ENCODE results near the gene SARDH. TPM values are rescaled to one million over a fixed set of nuclear protein-coding genes. Genes with fewer than 3 reads are reported as not detected.

SARDH gene
- total and polyA plus RNA-seq, 2 donors (not counting 1 experiment from before 2014, with no cell fraction given) = 0.03 to 0.07 TPM

DNA sequence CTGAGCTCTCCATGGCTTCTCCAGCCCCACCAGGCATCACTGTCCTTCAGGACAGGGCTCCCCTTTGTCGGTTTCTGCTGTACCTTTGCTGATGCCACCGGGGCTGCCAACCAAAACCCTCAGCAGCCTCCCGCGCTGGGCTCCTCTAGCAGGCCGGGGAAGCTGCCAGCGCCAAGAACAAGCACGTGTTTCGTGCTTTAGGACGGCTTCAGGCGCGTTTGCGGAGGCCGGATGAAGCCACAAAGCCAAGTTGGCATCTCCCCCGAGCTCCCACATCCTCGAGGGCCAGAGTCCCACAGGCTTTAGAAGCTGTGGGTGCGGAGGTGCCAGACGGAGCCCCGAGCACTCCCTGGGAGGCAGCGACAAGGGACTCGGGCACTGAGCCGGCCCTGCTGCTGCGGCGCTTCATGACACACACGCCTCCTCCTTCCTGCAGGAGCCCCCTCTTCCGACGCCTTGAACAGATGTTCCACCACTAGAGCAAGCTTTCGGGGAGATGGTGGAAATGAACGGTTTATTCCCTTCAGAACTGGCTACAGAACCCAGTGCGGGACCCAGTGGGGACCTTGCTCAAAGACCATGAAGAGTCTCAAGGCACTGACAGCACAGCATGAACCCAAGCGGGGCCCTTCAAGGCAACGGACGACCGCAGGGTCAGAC, 36.7 kb downstream of the SARDH start:
- intact Hi-C loops (cut with micrococcal nuclease) = no loop called here
- H3K27me3 ChIP-seq (replicated peaks in 1 of 4; ENCODE audit: control extremely low read depth in 1 of 4, control insufficient read depth in 3 of 4, insufficient read depth in 4 of 4, low read length in 3 of 4) = peaks cover 0 to 13% (median 6%) of the 10 kb centered on the region in 4 experiments
- H3K27ac ChIP-seq (ENCODE audit: low read length in 2 of 2) = no peak overlapping the region
- H3K4me2 ChIP-seq (replicated peaks; ENCODE audit: low read depth, low read length, poor library complexity, severe bottlenecking) = peak overlapping the region; percentile 74
- H3K9me3 ChIP-seq (ENCODE audit: control extremely low read depth in 1 of 3, control insufficient read depth in 2 of 3, insufficient read depth in 1 of 3, low read length in 2 of 3) = peaks cover 0 to 4% (median 0%) of the 10 kb centered on the region in 3 donors
- H3K79me2 ChIP-seq (ENCODE audit: control insufficient read depth, insufficient read depth, low read length) = no peaks in the 10 kb centered on the region
- Mint-ChIP-seq H3K4me3 (peak overlapping the region; percentile 85), H3K4me1 (peaks cover 29% of the 10 kb centered on the region), H3K9me3 (ENCODE audit: insufficient read depth) (no peaks in the 10 kb centered on the region), H3K27me3 (peaks cover 31% of the 10 kb centered on the region), H3K27ac (peak overlapping the region; percentile 76)
- peak overlapping the region; percentile 31 for H2AFZ ChIP-seq (ENCODE audit: insufficient read depth, low read depth, low read length, poor library complexity, severe bottlenecking)
- DNase-seq = peak; percentile 50
- H3K4me1 ChIP-seq (ENCODE audit: control insufficient read depth in 2 of 2, insufficient read depth in 2 of 2, low read length in 2 of 2) = peaks cover 16 to 28% of the 10 kb centered on the region in 2 donors
- TF ChIP-seq, protein P1, sequence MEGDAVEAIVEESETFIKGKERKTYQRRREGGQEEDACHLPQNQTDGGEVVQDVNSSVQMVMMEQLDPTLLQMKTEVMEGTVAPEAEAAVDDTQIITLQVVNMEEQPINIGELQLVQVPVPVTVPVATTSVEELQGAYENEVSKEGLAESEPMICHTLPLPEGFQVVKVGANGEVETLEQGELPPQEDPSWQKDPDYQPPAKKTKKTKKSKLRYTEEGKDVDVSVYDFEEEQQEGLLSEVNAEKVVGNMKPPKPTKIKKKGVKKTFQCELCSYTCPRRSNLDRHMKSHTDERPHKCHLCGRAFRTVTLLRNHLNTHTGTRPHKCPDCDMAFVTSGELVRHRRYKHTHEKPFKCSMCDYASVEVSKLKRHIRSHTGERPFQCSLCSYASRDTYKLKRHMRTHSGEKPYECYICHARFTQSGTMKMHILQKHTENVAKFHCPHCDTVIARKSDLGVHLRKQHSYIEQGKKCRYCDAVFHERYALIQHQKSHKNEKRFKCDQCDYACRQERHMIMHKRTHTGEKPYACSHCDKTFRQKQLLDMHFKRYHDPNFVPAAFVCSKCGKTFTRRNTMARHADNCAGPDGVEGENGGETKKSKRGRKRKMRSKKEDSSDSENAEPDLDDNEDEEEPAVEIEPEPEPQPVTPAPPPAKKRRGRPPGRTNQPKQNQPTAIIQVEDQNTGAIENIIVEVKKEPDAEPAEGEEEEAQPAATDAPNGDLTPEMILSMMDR (IDR thresholded peaks at IDR 0.05) = no peak
- TF ChIP-seq EZH2 (IDR thresholded peaks at IDR 0.05; ENCODE audit: borderline replicate concordance, insufficient read depth, low read depth, low read length, poor library complexity, severe bottlenecking) = no peak
- H3K4me3 ChIP-seq (ENCODE audit: control extremely low read depth in 1 of 5, extremely low read depth in 1 of 5, insufficient read depth in 1 of 5, low read depth in 2 of 5, low read length in 4 of 5) = peak overlapping the region in 1 of 5 experiments; percentile 39
- no peak overlapping the region for H3K9ac ChIP-seq (ENCODE audit: low read length)
- ChIA-PET POLR2A (no interaction called here), CTCF (interaction anchor here (0.9 to 1.6 kb wide), 2 partner anchors 30 to 41 kb away, joined by 3 to 7 read pairs; no protein-coding TSS in a partner anchor)
- no peaks in the 10 kb centered on the region for H3K36me3 ChIP-seq (replicated peaks in 1 of 2; ENCODE audit: control extremely low read depth in 1 of 2, control insufficient read depth in 1 of 2, extremely low read depth in 1 of 2, insufficient read depth in 2 of 2, low read length in 1 of 2)
- no peaks in the 10 kb centered on the region for H4K20me1 ChIP-seq (ENCODE audit: control insufficient read depth, insufficient read depth, low read length, poor library complexity, severe bottlenecking)
- 5% methylated on average over 33 of the region's 33 CpGs for WGBS (ENCODE audit: insufficient coverage)
- peak; percentile 23 for ATAC-seq (ENCODE audit: low read depth)

DNA sequence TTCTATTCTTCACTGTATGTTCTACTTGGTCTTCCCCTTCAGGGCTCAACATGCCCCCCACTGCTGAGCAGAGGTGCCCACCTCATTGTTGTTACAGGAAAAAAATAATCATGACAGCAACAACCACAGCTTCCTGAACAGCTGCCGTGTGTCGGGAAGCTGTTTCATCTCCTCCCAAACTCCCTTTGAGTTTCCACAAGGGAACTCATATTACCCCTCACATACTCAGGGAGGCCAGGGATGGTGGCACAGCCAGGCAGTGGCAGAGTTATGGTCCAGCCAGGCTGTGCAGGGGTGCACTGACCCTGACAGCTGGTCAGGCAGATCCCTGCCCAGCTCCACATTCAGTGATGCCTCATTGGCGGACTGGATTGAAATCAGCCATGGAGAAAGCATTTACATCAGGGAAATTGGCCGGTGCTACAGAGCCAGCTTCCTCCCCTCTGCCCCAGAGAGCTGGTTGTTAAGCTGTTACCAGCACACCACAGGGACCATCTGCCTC, 37.3 kb downstream of the SARDH start:
- Histone ChIP-seq H3K4me3 (ENCODE audit: control extremely low read depth in 1 of 5, extremely low read depth in 1 of 5, insufficient read depth in 1 of 5, low read depth in 2 of 5, low read length in 4 of 5) (no peak overlapping the region), H3K4me1 (ENCODE audit: control insufficient read depth in 2 of 2, insufficient read depth in 2 of 2, low read length in 2 of 2) (peaks cover 16 to 28% of the 10 kb centered on the region in 2 donors), H3K36me3 (replicated peaks in 1 of 2; ENCODE audit: control extremely low read depth in 1 of 2, control insufficient read depth in 1 of 2, extremely low read depth in 1 of 2, insufficient read depth in 2 of 2, low read length in 1 of 2) (no peaks in the 10 kb centered on the region), H2AFZ (ENCODE audit: insufficient read depth, low read depth, low read length, poor library complexity, severe bottlenecking) (peak overlapping the region; percentile 31), H3K4me2 (replicated peaks; ENCODE audit: low read depth, low read length, poor library complexity, severe bottlenecking) (peak overlapping the region; percentile 74), H3K27me3 (replicated peaks in 1 of 4; ENCODE audit: control extremely low read depth in 1 of 4, control insufficient read depth in 3 of 4, insufficient read depth in 4 of 4, low read length in 3 of 4) (peaks cover 0 to 19% (median 6%) of the 10 kb centered on the region in 4 experiments), H4K20me1 (ENCODE audit: control insufficient read depth, insufficient read depth, low read length, poor library complexity, severe bottlenecking) (no peaks in the 10 kb centered on the region), H3K79me2 (ENCODE audit: control insufficient read depth, insufficient read depth, low read length) (no peaks in the 10 kb centered on the region), H3K9ac (ENCODE audit: low read length) (no peak overlapping the region), H3K9me3 (ENCODE audit: control extremely low read depth in 1 of 3, control insufficient read depth in 2 of 3, insufficient read depth in 1 of 3, low read length in 2 of 3) (peaks cover 0 to 4% (median 0%) of the 10 kb centered on the region in 3 donors), H3K27ac (ENCODE audit: low read length in 2 of 2) (no peak overlapping the region)
- ATAC-seq (ENCODE audit: low read depth) (no peak), DNase-seq (no peak)
- POLR2A ChIA-PET = no interaction called here
- intact Hi-C loops (cut with micrococcal nuclease) = no loop called here
- peak overlapping the region; percentile 85 for H3K4me3 Mint-ChIP-seq
- peak overlapping the region; percentile 56 for H3K27ac Mint-ChIP-seq
- H3K4me1 Mint-ChIP-seq = peaks cover 26% of the 10 kb centered on the region
- CTCF ChIA-PET = interaction anchor here (0.9 to 1.6 kb wide), 2 partner anchors 30 to 42 kb away, joined by 3 to 7 read pairs; no protein-coding TSS in a partner anchor
- no peak for TF ChIP-seq EZH2 (IDR thresholded peaks at IDR 0.05; ENCODE audit: borderline replicate concordance, insufficient read depth, low read depth, low read length, poor library complexity, severe bottlenecking)
- TF ChIP-seq, protein P1 (IDR thresholded peaks at IDR 0.05) = no peak
- peaks cover 33% of the 10 kb centered on the region for H3K27me3 Mint-ChIP-seq
- no peaks in the 10 kb centered on the region for H3K9me3 Mint-ChIP-seq (ENCODE audit: insufficient read depth)
- WGBS (ENCODE audit: insufficient coverage) = 17% methylated on average over 4 of the region's 4 CpGs
